Measurements from ENCODE around the gene ODC1.
"Not testable (repeated sequence)": the region's sequence is repeated elsewhere in the genome, so short reads cannot be mapped to it uniquely, and the experiment has no call there.

Gene ODC1

GRCh38 chr2:10447895-10448575 lies at the start of gene ODC1:
Gene ODC1, minus strand, starts transcription at chr2:10448327. Its CDS starts 3,295 bp downstream, at chr2:10445032.
- DNase-seq (ENCODE audit: low spot score) = peak; percentile 94

DNA sequence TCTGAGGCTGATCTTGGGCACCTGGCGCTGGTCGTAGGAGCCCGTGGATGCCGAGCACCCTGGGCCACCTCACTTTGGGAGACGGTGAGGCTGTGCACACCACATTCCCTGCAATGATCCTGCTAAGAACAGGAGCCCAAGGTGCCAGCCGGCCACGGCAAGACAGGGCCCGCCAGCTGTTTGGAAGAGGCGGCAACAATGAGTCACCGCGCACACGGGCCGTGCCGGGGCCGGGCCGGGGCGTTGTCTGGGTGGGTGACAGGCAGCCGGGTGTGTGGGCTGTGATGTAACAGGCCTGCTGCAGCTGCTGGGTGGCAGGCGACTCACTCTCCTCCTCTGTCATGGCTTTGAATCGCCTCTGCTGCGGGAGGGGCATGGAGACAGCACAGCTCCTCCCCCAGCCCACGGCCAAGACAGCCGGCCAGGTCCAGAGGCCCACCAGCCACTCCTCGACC lies 49.7 kb upstream of the ODC1 start:
- peak; percentile 89 for DNase-seq (ENCODE audit: low spot score)

GRCh38 chr2:10495988-10496313 lies 47.8 kb upstream of the ODC1 start:
- DNase-seq (ENCODE audit: low spot score) = no peak

DNA sequence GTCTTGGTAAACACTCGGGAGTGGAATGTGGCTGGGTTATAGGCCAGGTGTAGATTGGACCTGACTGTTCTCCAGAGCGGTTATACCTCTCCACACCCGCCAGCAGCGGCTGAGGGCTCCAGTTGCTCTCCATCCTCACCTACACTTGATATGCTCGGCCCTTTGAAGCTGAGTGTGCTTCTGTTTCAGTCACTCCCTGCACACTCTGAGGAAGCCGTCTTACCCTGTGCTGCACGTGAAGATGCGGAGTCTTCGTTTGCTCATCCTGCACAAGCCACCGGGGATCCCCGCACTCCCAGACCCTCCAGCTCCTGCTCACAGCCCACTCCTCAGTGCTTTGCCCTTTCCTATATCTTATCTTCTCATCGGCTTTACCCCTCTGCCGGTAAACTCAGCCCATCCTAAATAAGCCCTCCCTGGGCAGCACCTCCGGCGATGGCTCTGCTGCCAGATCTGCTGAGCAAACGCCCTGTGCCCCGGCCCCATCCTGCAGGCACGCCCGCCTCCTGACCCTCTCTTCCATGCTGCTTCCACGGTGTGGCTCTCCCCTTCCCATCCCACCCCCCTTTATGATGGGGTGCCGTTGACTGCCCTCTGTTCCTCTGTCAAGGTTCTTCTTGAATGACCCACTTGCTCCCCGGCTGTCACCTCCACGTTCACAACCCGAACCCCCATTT lies 47.3 kb upstream of the ODC1 start:
- DNase-seq (ENCODE audit: low spot score) = no peak

GRCh38 chr2:10494351-10495066 lies 46.4 kb upstream of the ODC1 start:
- DNase-seq (ENCODE audit: low spot score) = no peak

DNA sequence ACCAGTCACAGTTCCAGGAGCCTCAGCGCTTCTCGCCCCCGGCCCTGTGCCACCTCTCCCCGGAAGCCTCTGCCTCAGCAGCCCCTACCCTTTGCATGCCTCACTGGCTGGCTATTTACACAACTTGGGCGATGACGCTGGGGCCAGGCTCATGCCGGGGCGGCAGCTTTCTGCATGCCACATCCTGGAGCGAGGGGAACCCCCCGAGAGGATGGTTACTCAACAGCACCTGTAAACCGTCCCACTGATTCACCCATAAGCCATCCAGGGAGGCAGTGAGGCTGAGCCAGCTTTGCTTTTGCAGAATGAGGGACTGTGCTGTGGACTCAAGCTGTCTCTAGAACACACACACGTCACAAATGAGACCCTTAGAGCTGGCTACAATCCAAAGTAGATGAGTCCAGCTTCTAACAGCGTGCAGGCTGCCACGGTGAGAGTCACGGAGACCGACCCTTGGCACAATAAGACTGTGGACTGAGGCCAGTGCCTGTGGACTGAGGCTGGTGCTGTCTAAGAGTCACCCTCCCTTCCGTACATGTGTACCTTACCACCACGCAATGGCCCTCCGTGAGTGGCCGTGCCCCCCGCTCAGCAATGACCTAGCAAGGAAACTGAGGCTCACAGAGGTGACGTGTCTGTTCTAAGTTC lies 45.6 kb upstream of the ODC1 start:
- peak; percentile 34 for DNase-seq (ENCODE audit: low spot score)

DNA sequence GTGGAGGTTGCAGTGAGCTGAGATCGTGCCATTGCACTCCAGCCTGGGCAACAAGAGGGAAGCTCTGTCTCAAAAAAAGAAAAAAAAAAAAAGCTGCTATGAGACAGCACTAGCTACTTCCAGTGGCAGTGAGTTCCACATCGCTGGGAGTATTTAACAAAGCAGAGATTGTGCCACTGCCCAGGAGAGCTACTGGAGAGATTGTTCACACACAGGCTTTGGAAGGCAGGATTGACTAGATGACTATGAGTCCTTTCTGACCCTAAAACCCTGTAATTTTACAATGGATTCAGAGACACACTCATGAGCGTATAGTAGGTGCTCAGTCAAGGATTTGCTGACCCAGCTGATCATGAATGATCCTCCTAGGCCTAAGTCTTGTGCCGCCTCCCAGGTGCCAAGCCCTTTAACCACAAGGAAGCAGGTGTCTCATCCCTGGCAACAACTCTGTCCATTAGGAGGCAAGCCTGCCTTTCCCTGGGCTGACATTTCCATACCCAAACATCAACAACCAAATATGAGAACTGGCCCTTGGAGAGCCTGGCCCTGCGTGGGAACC lies 45.0 kb upstream of the ODC1 start:
- peak; percentile 15 for DNase-seq (ENCODE audit: low spot score)

DNA sequence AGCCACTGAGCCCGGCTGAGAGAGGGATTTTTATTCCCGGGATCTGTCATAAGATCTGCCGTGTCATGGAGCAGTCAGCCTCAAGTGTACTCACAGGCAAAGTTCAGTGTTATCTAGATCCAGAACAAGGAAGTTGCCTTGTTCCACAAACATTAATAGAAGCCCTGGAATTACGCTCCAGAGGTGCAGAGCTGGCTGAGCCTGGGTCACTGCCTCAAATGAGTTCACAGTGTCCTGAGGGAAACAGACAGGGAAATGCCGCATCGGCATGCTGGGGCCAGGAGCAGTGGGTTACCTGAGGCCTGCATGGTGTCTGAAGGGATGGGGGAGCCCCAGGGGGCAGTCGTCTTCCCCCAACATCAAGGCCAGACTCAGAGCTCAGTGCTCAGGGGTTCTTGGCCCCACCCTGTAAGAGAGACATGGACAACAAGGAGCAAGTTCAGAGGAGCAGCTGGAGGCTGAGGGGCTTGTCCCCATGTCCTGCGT lies 42.7 kb upstream of the ODC1 start:
- DNase-seq (ENCODE audit: low spot score) = no peak

GRCh38 chr2:10489842-10490555 lies 41.9 kb upstream of the ODC1 start:
- no peak for DNase-seq (ENCODE audit: low spot score)

DNA sequence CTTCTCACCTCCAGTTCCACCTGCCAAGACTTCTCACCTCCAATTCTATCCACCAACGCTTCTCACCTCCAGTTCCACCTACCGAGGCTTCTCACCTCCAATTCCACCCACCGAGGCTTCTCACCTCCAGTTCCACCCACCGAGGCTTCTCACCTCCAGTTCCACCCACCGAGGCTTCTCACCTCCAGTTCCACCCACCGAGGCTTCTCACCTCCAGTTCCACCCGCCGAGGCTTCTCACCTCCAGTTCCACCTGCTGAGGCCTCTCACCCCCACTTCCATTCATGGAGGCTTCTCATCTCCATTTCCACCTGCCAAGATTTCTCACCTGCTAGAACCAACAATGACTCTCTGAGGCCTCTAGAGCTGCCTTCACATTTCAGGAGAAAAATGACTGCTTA lies 40.0 kb upstream of the ODC1 start:
- DNase-seq (ENCODE audit: low spot score) = not testable (repeated sequence)

- not testable (repeated sequence) for DNase-seq (ENCODE audit: low spot score)
Observed at GRCh38 chr2:10487741-10488104, 39.6 kb upstream of the ODC1 start.

GRCh38 chr2:10487081-10487740 lies 39.1 kb upstream of the ODC1 start:
- no peak for DNase-seq (ENCODE audit: low spot score)

DNA sequence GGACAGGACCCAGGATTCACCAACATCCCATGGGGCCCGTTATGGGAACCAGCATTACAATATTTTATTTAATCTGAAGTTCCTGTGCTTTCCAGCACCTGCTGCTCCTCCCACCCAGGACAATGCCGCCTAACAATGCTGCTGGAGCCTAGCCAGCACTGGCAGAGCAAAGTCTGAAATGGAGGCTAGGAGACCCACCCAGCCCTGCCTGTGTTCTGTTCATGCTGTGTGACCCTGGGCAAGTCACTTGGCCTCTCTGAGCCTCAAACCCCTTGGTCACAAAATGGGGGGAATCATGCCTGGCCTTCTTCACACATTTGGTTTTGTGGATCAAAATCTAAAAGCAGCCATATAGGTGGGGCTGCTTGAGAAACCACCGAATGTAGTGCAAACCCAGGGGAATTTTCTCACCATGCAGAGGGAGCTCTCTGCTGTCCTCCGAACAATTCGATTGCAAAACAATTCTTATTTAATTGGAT lies 38.5 kb upstream of the ODC1 start:
- peak; percentile 12 for DNase-seq (ENCODE audit: low spot score)

- DNase-seq (ENCODE audit: low spot score) = no peak
Observed at GRCh38 chr2:10486091-10486490, 38.0 kb upstream of the ODC1 start.

DNA sequence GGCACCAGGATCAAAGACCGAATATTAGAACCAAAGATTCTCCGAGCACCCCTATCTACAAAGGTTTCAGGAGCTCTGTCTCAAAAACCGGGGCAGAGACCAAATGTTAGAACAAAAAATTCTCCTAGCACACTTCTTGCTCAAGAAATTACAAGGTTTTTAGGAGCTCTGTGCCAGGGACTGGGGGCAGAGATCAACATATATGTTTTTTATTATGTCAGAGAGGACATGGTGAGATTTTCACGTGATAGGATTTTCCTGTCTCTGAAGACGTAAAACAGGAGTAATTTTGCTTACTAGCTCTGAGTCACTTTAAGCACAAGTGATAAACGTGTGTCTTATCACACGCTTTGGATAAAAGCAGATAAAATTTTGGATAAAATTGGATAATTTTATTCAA lies 34.8 kb upstream of the ODC1 start:
- no peak for DNase-seq (ENCODE audit: low spot score)

GRCh38 chr2:10482460-10482859 lies 34.3 kb upstream of the ODC1 start:
- no peak for DNase-seq (ENCODE audit: low spot score)

GRCh38 chr2:10481666-10482157 lies 33.6 kb upstream of the ODC1 start:
- DNase-seq (ENCODE audit: low spot score) = no peak

GRCh38 chr2:10481055-10481665 lies 33.0 kb upstream of the ODC1 start:
- DNase-seq (ENCODE audit: low spot score) = no peak

GRCh38 chr2:10480359-10480949 lies 32.3 kb upstream of the ODC1 start:
- no peak for DNase-seq (ENCODE audit: low spot score)

- no peak for DNase-seq (ENCODE audit: low spot score)
Observed at GRCh38 chr2:10478916-10479315, 30.8 kb upstream of the ODC1 start.

Data from LoVo (cell line).